ENCODE data around the gene SLC13A3.

Gene SLC13A3

GRCh38 chr20:46599227-46599987 is 51.9 kb downstream of the SLC13A3 start:
- H3K4me2 ChIP-seq, result no peak overlapping the region
- H3K4me3 ChIP-seq, result no peak overlapping the region
- H3K9me3 ChIP-seq, result no peaks in the 10 kb centered on the region
- H3K9ac ChIP-seq, result no peak overlapping the region
- no peaks in the 10 kb centered on the region for H3K36me3 ChIP-seq
- TF ChIP-seq Cebpa-rat (IDR thresholded peaks at IDR 0.05), result no peak
- no peaks in the 10 kb centered on the region for H4K20me1 ChIP-seq
- peaks cover 2% of the 10 kb centered on the region for H3K4me1 ChIP-seq
- no peak overlapping the region for H3K27ac ChIP-seq
- no peaks in the 10 kb centered on the region for H3K27me3 ChIP-seq

DNA sequence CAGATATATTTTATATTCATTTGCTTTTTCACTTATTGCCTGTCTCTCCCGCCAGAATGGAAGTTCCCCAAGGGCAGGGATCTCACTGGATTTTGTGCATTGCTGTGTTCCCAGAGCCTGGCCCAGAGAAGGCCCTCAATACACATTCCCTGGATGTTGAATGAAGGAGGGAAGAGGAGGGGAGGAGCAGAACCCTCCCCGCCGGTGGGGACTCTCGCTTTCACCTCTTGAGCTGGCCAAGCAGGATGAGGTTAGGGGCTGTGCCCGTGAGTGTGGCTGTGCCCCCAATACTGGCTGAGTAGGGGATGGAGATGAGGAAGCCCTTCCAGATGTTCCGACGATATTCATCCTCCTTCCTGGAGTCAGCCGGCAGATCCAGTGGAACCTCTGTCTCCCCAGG is 55.3 kb downstream of the SLC13A3 start:
- Histone ChIP-seq H3K4me3 (no peak overlapping the region), H3K4me2 (no peak overlapping the region), H3K27ac (no peak overlapping the region), H3K9me3 (peaks cover 8% of the 10 kb centered on the region), H3K36me3 (no peaks in the 10 kb centered on the region), H3K4me1 (no peaks in the 10 kb centered on the region), H4K20me1 (no peaks in the 10 kb centered on the region), H3K9ac (no peak overlapping the region), H3K27me3 (no peaks in the 10 kb centered on the region)
- no peak for TF ChIP-seq Cebpa-rat (IDR thresholded peaks at IDR 0.05)

- Histone ChIP-seq H3K9me3 (peaks cover 8% of the 10 kb centered on the region), H3K27me3 (no peaks in the 10 kb centered on the region), H3K27ac (no peak overlapping the region)
Measured at GRCh38 chr20:46594725-46595124, 56.5 kb downstream of the SLC13A3 start.

DNA sequence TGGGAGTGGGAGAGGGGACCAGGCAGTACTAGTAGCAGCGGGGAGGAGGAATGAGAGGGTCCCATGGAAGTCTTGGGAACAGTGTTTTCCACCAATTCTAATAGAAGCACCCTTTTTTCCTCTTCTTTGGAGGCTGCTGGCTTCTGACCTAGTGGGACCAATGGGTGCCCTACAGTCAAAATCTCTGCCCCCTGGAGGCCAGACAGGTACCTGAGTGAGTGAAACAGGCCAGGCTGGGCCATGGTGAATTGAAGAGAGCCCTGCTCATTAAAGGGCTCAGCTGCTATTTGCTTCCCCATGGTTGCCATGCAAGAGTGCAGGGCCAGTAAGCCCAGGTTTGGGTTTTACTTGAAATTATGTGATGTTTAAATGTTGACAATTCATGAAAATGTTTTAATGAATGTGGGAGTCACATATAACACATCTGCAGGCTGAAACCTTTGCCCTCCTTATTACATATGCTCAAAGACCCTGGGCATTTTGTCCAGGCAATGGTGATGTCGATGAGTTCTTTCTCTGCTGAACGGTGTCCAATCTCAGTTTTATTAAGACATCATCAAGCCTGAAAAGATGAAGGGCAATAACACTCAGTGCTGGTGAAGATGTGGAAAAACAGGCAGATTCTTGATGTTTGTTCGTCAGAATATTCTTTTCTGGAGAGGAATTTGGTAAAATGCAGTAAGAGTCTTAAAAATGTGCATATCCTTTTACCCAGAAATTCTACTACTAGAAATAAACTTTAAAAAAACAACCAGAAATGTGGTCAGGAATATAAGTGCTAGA is 58.5 kb downstream of the SLC13A3 start:
- no peak for TF ChIP-seq Cebpa-rat (IDR thresholded peaks at IDR 0.05)
- Histone ChIP-seq H3K27ac (no peak overlapping the region), H3K36me3 (no peaks in the 10 kb centered on the region), H3K27me3 (no peaks in the 10 kb centered on the region), H3K4me2 (no peak overlapping the region), H3K9ac (no peak overlapping the region), H3K4me1 (no peaks in the 10 kb centered on the region), H3K9me3 (peaks cover 8% of the 10 kb centered on the region), H4K20me1 (no peaks in the 10 kb centered on the region), H3K4me3 (no peak overlapping the region)

More at GRCh38 chr20:46594725-46595124, 56.5 kb downstream of the SLC13A3 start:
- TF ChIP-seq Cebpa-rat (IDR thresholded peaks at IDR 0.05), result no peak
- Histone ChIP-seq H3K36me3 (no peaks in the 10 kb centered on the region), H4K20me1 (no peaks in the 10 kb centered on the region), H3K9ac (no peak overlapping the region), H3K4me2 (no peak overlapping the region), H3K4me1 (no peaks in the 10 kb centered on the region), H3K4me3 (no peak overlapping the region)

DNA sequence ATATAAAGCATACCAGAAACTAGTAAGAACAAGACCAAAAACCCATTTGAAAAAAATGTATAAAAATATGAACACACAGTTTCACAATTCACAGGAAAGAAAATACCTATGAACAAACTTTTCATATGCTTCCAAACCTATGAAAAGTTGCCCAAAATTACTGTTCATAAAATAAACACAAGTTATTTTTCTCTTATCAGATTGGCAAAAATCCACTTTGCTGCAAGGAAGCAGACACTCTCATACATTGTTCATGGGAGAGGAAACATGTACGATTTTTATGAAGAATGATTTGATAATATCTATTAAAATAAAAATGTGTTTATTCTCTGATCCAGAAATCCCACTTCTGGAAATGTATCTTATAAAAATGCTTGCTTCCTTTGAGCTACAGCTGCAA is 60.8 kb downstream of the SLC13A3 start:
- no peak overlapping the region for H3K9ac ChIP-seq
- no peak overlapping the region for H3K4me3 ChIP-seq
- no peaks in the 10 kb centered on the region for H3K36me3 ChIP-seq
- TF ChIP-seq Cebpa-rat (IDR thresholded peaks at IDR 0.05), result no peak
- H3K4me2 ChIP-seq, result no peak overlapping the region
- no peak overlapping the region for H3K27ac ChIP-seq
- H3K27me3 ChIP-seq, result no peaks in the 10 kb centered on the region
- no peaks in the 10 kb centered on the region for H4K20me1 ChIP-seq
- peaks cover 8% of the 10 kb centered on the region for H3K9me3 ChIP-seq
- H3K4me1 ChIP-seq, result no peaks in the 10 kb centered on the region

DNA sequence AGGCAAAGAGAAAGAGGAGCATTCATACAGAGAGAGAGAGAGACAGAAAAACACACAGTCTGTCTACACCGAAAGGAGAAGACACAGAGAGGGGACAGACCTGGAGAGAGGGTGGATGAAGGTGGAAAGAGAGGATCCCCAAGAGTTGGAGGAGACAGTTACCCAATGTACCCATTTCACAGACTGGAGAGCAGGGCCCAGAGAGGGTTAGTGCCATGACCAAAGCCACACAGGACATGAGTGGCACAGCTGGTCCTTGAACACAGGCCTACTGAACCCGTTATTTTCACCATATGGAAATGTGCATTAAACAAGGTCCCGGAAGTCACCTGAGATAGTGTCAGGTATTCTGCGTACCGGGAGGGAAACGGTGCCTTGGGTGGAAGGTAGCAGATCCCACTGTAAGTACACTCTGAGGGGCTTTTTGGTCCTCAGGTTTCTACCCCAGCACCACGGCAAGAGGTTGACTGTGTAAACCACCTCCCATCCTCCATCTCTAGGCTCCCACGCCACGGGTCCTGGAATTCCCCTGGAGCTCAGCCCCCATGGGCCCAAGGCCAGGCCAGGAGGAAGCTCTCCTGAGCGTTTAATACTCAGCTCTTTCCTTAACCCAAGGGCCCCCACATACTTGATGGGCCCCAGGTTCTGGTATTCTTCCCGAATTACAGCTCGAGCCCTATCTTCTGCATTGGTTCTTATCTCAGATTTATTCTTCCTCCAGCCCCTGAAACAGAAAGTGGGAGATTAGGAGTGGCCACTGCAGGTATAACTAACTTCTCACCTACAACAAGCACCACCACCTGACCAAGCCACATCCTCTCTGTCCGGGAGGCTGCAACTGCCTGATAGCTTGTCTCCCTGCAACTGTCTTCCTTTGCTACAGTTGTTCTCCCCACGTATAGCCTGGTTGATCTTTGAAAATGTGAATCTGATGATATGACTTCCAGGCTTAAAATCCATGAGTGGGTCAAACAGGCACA is 62.4 kb downstream of the SLC13A3 start:
- no peak overlapping the region for H3K27ac ChIP-seq
- H3K9me3 ChIP-seq, result peaks cover 8% of the 10 kb centered on the region
- H3K4me2 ChIP-seq, result no peak overlapping the region
- H3K27me3 ChIP-seq, result no peaks in the 10 kb centered on the region
- no peaks in the 10 kb centered on the region for H4K20me1 ChIP-seq
- no peak for TF ChIP-seq Cebpa-rat (IDR thresholded peaks at IDR 0.05)
- no peaks in the 10 kb centered on the region for H3K4me1 ChIP-seq
- no peak overlapping the region for H3K4me3 ChIP-seq
- H3K36me3 ChIP-seq, result no peaks in the 10 kb centered on the region
- no peak overlapping the region for H3K9ac ChIP-seq

DNA sequence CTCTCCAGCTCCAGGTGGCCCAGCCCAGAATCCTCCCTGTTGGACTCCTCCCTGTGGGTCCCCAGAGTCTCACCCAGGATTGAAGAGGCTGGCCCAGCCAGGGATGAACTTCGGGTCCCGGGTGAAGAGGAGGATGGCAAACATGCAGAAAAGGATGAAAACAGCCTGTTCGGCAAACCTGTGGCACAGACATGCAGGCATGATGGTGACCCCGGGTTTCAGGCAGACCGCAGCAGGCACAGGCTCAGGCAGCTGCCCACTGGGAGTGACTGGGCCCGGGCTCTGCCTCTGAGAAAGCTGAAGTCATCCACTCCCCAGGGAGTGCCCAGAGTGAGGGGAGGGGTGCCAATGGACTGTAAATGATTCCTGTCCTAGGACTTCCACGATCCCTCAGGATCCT is 63.3 kb downstream of the SLC13A3 start:
- peaks cover 6% of the 10 kb centered on the region for H3K9me3 ChIP-seq
- H3K9ac ChIP-seq, result no peak overlapping the region
- H3K27ac ChIP-seq, result no peak overlapping the region
- no peaks in the 10 kb centered on the region for H3K4me1 ChIP-seq
- no peak overlapping the region for H3K4me3 ChIP-seq
- H3K27me3 ChIP-seq, result no peaks in the 10 kb centered on the region
- no peak overlapping the region for H3K4me2 ChIP-seq
- no peaks in the 10 kb centered on the region for H3K36me3 ChIP-seq
- TF ChIP-seq Cebpa-rat (IDR thresholded peaks at IDR 0.05), result no peak
- no peaks in the 10 kb centered on the region for H4K20me1 ChIP-seq

- H3K4me3 ChIP-seq, result no peak overlapping the region
- H3K36me3 ChIP-seq, result no peaks in the 10 kb centered on the region
- H3K27me3 ChIP-seq, result no peaks in the 10 kb centered on the region
- no peaks in the 10 kb centered on the region for H3K9me3 ChIP-seq
- no peak overlapping the region for H3K4me2 ChIP-seq
- no peak for TF ChIP-seq Cebpa-rat (IDR thresholded peaks at IDR 0.05)
- no peaks in the 10 kb centered on the region for H4K20me1 ChIP-seq
- H3K4me1 ChIP-seq, result no peaks in the 10 kb centered on the region
- H3K27ac ChIP-seq, result no peak overlapping the region
- H3K9ac ChIP-seq, result no peak overlapping the region
Measured at GRCh38 chr20:46586724-46587123, 64.5 kb downstream of the SLC13A3 start.

GRCh38 chr20:46584508-46584907 is 66.8 kb downstream of the SLC13A3 start:
- no peak for TF ChIP-seq Cebpa-rat (IDR thresholded peaks at IDR 0.05)
- H3K4me3 ChIP-seq, result no peak overlapping the region
- no peak overlapping the region for H3K9ac ChIP-seq
- no peaks in the 10 kb centered on the region for H3K27me3 ChIP-seq
- no peak overlapping the region for H3K4me2 ChIP-seq
- no peaks in the 10 kb centered on the region for H3K4me1 ChIP-seq
- peaks cover 4% of the 10 kb centered on the region; the same call in 1 of the 2 replicates for H3K9me3 ChIP-seq
- H3K36me3 ChIP-seq, result no peaks in the 10 kb centered on the region
- no peaks in the 10 kb centered on the region for H4K20me1 ChIP-seq
- H3K27ac ChIP-seq, result no peak overlapping the region
